ENCODE results near the gene SPART.
"Not testable (repeated sequence)": the region's sequence is repeated elsewhere in the genome, so short reads cannot be mapped to it uniquely, and the experiment has no call there.

Gene SPART

GRCh38 chr13:36342715-36343114 lies 3.5 kb downstream of the SPART start:
- H3K4me3 ChIP-seq (ENCODE audit: low read depth, low read length): no peak overlapping the region
- ChIA-PET POLR2A (no interaction called here), CTCF (interaction anchor here (1.1 to 1.3 kb wide), 2 partner anchors 13 to 67 kb away, joined by 3 read pairs; no protein-coding TSS in a partner anchor)
- no peak for DNase-seq (ENCODE audit: low read depth, low spot score)
- TF ChIP-seq CTCF (IDR thresholded peaks at IDR 0.05; ENCODE audit: insufficient read depth, low read length, missing control alignments): no peak

- CTCF ChIA-PET: interaction anchor here (0.8 to 2.2 kb wide), 6 partner anchors 10 to 640 kb away, joined by 3 to 6 read pairs (median 3); no protein-coding TSS in a partner anchor
- no peak for DNase-seq (ENCODE audit: low read depth, low spot score)
- POLR2A ChIA-PET: no interaction called here
- H3K4me3 ChIP-seq (ENCODE audit: low read depth, low read length): no peak overlapping the region
- TF ChIP-seq CTCF (IDR thresholded peaks at IDR 0.05; ENCODE audit: insufficient read depth, low read length, missing control alignments): no peak
Observed at GRCh38 chr13:36341718-36342117, 4.5 kb downstream of the SPART start.

- no peak for DNase-seq (ENCODE audit: low read depth, low spot score)
- CTCF ChIA-PET: interaction anchor here (0.9 to 2.2 kb wide), 3 partner anchors 8 to 361 kb away, joined by 4 to 6 read pairs (median 4); no protein-coding TSS in a partner anchor
- TF ChIP-seq CTCF (IDR thresholded peaks at IDR 0.05; ENCODE audit: insufficient read depth, low read length, missing control alignments): no peak
- POLR2A ChIA-PET: no interaction called here
- no peak overlapping the region for H3K4me3 ChIP-seq (ENCODE audit: low read depth, low read length)
Observed at GRCh38 chr13:36339600-36340155, 6.5 kb downstream of the SPART start.

- H3K4me3 ChIP-seq (ENCODE audit: low read depth, low read length): no peak overlapping the region
- POLR2A ChIA-PET: no interaction called here
- DNase-seq (ENCODE audit: low read depth, low spot score): no peak
- CTCF ChIA-PET: interaction anchor here (1.6 kb wide), 1 partner anchor 8 kb away, joined by 4 read pairs; the partner anchor contains the start of gene SPART
- no peak for TF ChIP-seq CTCF (IDR thresholded peaks at IDR 0.05; ENCODE audit: insufficient read depth, low read length, missing control alignments)
Observed at GRCh38 chr13:36337938-36338641, 8.1 kb downstream of the SPART start.

- ChIA-PET POLR2A (no interaction called here), CTCF (interaction anchor here (1.0 to 2.7 kb wide), 2 partner anchors 14 to 405 kb away, joined by 3 to 9 read pairs; no protein-coding TSS in a partner anchor)
- H3K4me3 ChIP-seq (ENCODE audit: low read depth, low read length): no peak overlapping the region
- no peak for DNase-seq (ENCODE audit: low read depth, low spot score)
- TF ChIP-seq CTCF (IDR thresholded peaks at IDR 0.05; ENCODE audit: insufficient read depth, low read length, missing control alignments): no peak
Observed at GRCh38 chr13:36332986-36333385, 13.2 kb downstream of the SPART start.

GRCh38 chr13:36332255-36332654 lies 13.9 kb downstream of the SPART start:
- POLR2A ChIA-PET; H3K4me3 ChIP-seq (ENCODE audit: low read depth, low read length); DNase-seq (ENCODE audit: low read depth, low spot score): not testable (repeated sequence)
- CTCF ChIA-PET: interaction anchor here (1.2 to 2.7 kb wide), 3 partner anchors 9 to 15 kb away, joined by 6 to 9 read pairs (median 7); partner anchors contain the start of gene SPART
